Neural cell (in vitro differentiated cells): ENCODE data around the gene OGFOD2.

Source experiments
- CTCF ChIP-seq: fragments of 450-650 bp; IDR thresholded peaks from 2 replicates; pipeline ENCODE4 v1.5.1; 2014; ENCODE audit warnings: antibody characterized with exemption, mild to moderate bottlenecking, moderate library complexity; ENCODE audit not compliant: poor library complexity, severe bottlenecking
- EP300 ChIP-seq: fragments of 450-650 bp; conservative IDR thresholded peaks from 2 replicates; pipeline ENCODE4 v1.6.1; 2014; ENCODE audit warnings: antibody characterized with exemption, mild to moderate bottlenecking, moderate library complexity; ENCODE audit not compliant: poor library complexity, severe bottlenecking
- EZH2 ChIP-seq: fragments of 200-600, 300-800 bp; shearing (Covaris generic), sonication (generic); IDR thresholded peaks from 2 replicates; pipeline ENCODE4 v1.6.1; 2014; ENCODE audit warnings: antibody characterized with exemption, low read length, borderline replicate concordance, mild to moderate bottlenecking; ENCODE audit not compliant: insufficient read depth, poor library complexity, severe bottlenecking
- TAF1 ChIP-seq: IDR thresholded peaks from 2 replicates; pipeline ENCODE4 v1.6.1; 2012; ENCODE audit warnings: low read depth

GRCh38 chr12:123024819-123025391 lies 49.9 kb downstream of the OGFOD2 start:
- no peak for TF ChIP-seq CTCF
- no peak for TF ChIP-seq EP300
- TF ChIP-seq TAF1, result no peak
- TF ChIP-seq EZH2, result no peak
